HG02678 (cell line): ENCODE measurements around the gene SLC2A11.
A peak's percentile ranks its signal among the peaks of the same experiment; 100 is the strongest.
"Not testable (repeated sequence)": the region's sequence is repeated elsewhere in the genome, so short reads cannot be mapped to it uniquely, and the experiment has no call there.

Experiments used
- ATAC-seq: cut with Tn5 transposase; IDR thresholded peaks from one replicate; pipeline ENCODE4 v1.9.1; 2021; ENCODE audit warnings: mild to moderate bottlenecking, moderate library complexity; ENCODE audit not compliant: unreplicated experiment

Gene SLC2A11

DNA sequence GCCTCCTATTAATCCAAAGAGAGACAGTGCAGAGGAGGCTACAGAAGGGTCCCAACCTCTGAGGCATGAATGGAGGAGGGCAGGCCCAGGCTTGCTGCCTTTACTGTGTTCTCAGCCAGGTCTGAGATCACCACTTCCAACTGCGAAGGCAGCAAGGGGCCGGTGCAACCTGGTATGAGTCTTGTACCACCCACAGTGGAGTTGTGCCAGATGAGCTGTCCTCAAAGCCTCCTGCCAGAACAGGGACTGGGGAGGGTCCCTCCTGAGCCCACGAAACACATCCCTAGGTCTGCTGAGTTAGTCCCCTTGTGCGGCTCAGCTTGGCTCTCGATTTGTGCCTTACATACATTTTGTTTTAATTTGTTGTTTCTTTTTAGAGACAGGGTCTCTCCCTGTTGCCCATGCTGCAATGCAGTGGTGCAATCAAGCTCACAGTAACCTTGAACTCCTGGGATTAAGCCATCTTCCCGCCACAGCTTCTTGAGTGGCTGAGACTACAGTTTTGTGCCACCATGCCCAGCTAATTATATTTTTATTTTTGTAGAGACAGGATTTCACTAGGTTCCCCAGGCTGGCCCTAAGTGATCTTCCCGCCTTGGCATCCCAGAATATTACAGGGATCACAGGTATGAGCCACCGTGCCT, 45.8 kb downstream of the SLC2A11 start:
- ATAC-seq, result no peak

GRCh38 chr22:23904573-23905254, 47.0 kb downstream of the SLC2A11 start:
- no peak for ATAC-seq

GRCh38 chr22:23906641-23907040, 49.0 kb downstream of the SLC2A11 start:
- no peak for ATAC-seq

DNA sequence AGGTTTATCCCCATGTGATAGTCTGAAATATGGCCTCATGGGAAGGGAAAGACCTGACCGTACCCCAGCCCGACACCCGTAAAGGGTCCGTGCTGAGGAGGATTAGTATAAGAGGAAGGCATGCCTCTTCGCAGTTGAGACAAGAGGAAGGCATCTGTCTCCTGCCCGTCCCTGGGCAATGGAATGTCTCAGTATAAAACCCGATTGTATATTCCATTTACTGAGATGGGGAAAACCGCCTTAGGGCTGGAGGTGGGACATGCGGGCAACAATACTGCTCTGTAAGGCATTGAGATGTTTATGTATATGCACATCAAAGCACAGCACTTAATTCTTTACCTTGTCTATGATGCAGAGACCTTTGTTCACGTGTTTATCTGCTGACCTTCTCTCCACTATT, 49.7 kb downstream of the SLC2A11 start:
- not testable (repeated sequence) for ATAC-seq

DNA sequence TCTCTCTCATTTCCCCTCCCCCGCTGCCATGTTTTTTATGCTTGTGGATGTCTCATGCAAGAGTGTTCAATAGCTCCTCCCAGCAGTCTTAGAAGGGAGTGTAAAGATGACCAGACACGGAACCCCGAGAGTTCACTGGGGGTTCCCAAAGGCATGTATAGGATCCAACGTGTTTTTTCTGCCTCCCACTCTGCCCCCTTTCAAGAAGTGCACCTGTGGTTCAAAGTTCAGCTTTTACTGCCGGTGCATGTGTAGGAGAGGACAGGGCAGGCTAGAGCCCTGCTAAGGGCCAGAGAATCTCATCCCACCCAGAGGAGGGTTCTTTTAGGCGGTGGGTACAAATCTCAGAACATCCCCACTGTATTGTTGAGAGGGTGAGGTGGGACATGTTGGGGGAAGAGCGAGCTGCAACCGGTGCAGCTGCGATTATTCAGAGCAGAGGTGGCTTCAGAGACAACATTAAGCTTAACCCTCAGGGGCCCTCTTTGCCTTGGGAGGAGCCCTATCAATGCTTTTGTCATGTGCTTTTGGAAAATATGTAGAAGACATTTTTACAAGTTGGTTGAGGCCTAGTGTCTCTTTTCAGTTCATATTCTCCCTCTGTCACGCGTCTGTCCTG, 51.0 kb downstream of the SLC2A11 start:
- no peak for ATAC-seq

- ATAC-seq, result no peak
Measured at GRCh38 chr22:23909296-23909898, 51.7 kb downstream of the SLC2A11 start.

GRCh38 chr22:23910496-23911190, 53.0 kb downstream of the SLC2A11 start:
- no peak for ATAC-seq

DNA sequence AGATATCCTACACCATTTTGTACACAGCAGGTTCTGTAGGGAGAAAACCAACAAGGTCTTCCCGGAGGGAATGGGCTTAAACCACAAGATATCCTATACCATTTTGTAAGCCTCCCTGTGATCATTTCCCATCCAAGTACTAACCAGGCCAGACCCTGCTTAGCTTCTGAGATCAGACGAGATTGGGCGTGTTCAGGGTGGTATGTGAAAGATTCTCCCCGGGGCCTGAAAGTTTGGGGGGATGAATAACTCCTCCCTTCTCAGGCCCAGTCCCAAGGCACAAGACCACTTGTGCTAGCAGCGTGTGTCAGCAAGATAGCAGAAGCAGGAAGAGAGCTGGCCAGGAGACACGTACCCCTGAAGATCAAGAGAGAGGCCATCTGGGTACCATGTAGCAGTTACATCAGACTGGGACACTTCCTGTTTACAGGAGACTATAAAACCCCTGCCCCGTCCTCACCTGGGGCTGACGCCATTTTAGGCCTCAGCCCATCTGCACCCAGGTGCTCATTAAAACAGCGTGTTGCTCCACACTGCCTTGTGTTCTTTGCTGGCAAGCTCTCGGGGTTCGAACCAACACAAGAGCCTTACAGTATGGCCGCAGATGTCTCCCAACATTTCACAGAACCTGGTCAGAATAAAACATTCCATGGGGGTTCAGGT, 53.8 kb downstream of the SLC2A11 start:
- ATAC-seq, result no peak

DNA sequence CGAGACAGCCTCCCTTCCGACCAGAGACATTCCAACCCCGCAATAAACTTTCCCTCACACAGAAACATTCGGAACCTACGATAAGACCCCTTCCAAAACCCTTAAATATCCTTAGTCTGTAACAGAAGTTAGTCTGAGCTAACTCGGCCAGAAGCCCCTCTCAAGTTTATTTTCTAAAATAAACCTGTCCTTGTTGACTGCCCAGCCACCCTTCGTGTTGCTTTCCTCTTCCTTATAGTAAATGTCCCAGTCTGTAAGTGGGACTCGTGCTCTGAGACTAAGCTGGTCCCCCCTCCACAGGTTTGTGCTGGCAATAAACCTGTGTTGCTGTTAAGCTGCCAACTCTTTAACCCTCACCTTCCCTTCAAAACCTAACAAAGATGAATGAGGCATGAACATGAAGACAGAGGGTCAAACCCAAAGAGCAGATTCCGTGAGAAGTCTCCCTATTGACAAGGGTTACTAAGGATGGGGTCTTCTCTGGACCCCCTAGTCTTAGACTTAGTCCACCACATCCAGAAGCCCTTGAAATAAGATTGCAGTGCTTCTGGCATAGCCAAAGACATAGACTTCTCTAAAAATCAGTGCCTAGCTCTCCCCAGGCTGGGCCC, 54.7 kb downstream of the SLC2A11 start:
- no peak for ATAC-seq

DNA sequence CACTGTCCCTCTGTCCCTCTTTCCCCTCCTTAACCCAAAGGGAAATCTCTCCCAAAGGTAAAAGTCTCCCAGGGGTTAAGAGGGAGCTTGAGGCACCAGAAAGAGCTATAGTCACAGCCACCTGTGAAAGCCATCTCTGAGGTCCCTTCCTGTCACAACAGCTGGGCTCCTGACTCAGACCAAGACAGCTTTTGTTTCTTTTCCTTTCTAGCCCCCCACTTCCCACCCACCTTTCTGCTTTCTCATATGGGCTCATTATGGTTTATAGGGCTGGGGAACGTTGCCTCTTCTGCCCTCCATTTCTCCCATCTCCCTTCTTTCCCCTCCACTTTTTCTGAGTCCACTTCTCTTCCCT, 55.6 kb downstream of the SLC2A11 start:
- ATAC-seq, result no peak

DNA sequence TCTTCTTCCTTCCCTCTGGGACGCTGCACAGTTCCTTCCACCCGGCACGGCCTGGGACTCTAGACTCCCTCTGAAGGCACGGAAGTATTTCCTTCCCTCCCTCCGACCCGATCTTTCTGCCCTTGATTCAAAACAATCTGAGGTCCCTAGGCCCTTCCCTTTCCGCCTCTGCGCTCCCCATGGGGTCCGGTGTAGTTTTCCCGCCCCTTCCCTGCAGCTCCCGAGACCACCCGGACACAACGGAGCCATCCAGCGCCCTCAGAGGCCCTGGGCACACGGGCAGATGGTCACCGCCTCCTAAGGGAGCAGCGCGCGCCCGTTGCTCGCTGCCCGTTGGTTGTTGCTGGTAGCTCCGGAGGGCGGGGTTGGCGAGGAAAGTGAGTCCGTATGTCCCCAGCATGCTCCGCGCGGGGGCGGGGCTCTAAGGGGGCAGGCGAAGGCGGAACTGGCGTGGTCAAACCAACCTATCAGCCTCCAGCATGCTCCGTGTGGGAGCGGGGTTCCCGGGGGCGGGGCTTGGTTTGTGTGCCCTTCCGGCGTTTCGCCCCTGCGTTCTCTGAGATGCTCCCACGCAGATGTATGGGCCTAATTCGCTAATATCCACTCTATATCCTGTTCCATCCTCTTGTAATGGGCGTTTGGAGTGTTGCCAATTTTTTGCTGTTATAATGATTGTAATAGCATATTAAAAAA, 56.1 kb downstream of the SLC2A11 start:
- ATAC-seq, result peak; percentile 95

GRCh38 chr22:23915290-23915689, 57.6 kb downstream of the SLC2A11 start:
- ATAC-seq, result no peak

GRCh38 chr22:23920267-23920611, 62.6 kb downstream of the SLC2A11 start:
- ATAC-seq, result not testable (repeated sequence)

DNA sequence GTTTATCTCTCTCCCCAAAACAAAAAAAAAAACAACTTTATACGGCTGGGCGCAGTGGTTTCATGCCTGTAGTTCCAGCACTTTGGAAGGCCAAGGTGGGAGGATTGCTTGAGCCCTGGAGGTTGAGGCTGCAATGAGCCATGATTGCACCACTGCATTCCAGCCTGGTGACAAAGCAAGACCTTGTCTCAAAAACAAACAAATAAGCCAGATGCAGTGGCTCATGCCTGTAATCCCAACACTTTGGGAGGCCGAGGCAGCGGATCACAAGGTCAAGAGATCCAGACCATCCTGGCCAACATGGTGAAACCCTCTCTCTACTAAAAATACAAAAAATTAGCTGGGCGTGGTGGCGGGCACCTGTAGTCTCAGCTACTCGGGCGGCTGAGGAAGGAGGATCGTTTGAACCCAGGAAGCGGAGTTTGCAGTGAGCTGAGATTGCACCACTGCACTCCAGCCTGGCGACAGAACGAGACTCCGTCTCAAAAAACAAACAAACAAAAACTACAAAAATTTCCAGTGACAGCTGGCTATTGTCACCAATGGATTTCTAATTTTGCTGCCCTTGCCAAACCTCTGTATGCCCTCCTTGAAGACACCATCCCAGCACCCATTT, 64.0 kb downstream of the SLC2A11 start:
- ATAC-seq, result not testable (repeated sequence)

DNA sequence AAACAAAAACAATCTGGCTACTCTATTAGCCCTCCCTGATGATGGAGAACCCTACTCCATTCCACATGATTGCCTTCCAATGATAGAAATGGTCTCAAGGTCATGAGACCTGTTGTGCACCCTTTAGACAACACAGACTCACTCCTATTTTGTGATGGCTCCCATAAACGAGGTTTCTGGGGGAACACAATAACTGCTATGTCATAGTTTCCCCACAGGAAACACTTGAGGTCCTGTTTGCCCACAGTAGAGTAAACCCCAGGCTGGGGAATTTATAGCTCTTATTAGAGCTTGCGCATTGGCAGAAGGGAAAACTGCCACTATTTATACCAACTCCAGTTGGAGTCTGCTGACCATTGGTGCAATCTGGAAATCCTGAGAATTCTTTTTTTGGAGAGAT, 65.2 kb downstream of the SLC2A11 start:
- no peak for ATAC-seq

GRCh38 chr22:23925020-23925606, 67.4 kb downstream of the SLC2A11 start:
- ATAC-seq, result no peak

DNA sequence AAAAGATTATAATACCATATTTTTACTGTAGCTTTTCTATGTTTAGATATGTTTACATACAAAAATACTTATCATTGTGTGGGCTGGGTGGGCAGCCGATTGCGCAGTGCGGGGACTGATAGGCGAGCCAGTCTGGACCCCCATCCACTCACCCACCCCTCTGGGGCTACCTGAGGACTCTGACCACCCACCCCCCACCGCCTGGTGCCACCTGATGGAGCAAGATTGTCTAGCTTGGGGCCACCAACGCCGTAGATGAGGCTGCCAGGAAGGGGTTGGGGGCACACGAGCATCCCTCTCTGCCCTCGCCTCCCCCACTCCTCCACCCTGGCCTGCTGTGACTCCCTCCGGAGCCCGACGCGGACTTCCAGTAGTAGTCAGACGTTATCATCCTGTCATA, 68.9 kb downstream of the SLC2A11 start:
- no peak for ATAC-seq
